ENCODE data around the gene ASS1. TPM values are rescaled to one million over a fixed set of nuclear protein-coding genes. Genes with fewer than 3 reads are reported as not detected.

Gene ASS1
- total RNA-seq, 3 donors from 2014 or later (not counting 1 experiment from before 2014, with no cell fraction given): 1.3 TPM; not detected in 2

- no peak for TF ChIP-seq CTCF (IDR thresholded peaks at IDR 0.05)
- no peaks in the 10 kb centered on the region for H3K9me3 Mint-ChIP-seq
- no peak overlapping the region for H3K4me3 ChIP-seq (ENCODE audit: low read length)
- no peaks in the 10 kb centered on the region for H3K36me3 Mint-ChIP-seq
- no peaks in the 10 kb centered on the region for H3K36me3 ChIP-seq (ENCODE audit: control insufficient read depth, insufficient read depth, low read length)
- no peaks in the 10 kb centered on the region for H3K9me3 ChIP-seq (ENCODE audit: control insufficient read depth, insufficient read depth, low read length)
- no peak for ATAC-seq
- no peaks in the 10 kb centered on the region for H3K4me1 ChIP-seq (ENCODE audit: control insufficient read depth, insufficient read depth, low read length)
- no peaks in the 10 kb centered on the region for H3K27me3 ChIP-seq (ENCODE audit: control insufficient read depth, insufficient read depth, low read length)
- no peak overlapping the region for H3K27ac Mint-ChIP-seq
- WGBS (ENCODE audit: insufficient coverage): 81% methylated on average over 18 of the region's 18 CpGs
- H3K27ac ChIP-seq (ENCODE audit: low read length): no peak overlapping the region
- H3K4me3 Mint-ChIP-seq: no peak overlapping the region
- intact Hi-C loops (cut with micrococcal nuclease): no loop called here
- H3K4me1 Mint-ChIP-seq: no peaks in the 10 kb centered on the region
- H3K27me3 Mint-ChIP-seq (ENCODE audit: low read depth in 2 of 2): peaks cover 0 to 3% of the 10 kb centered on the region in 2 donors
- DNase-seq: no peak
Measured at GRCh38 chr9:130526193-130526853, 81.6 kb downstream of the ASS1 start.

GRCh38 chr9:130526854-130527650 is 82.3 kb downstream of the ASS1 start:
- no peak for ATAC-seq
- no peaks in the 10 kb centered on the region for H3K9me3 ChIP-seq (ENCODE audit: control insufficient read depth, insufficient read depth, low read length)
- Mint-ChIP-seq H3K27me3 (ENCODE audit: low read depth in 2 of 2) (peaks cover 0 to 3% of the 10 kb centered on the region in 2 donors), H3K4me3 (no peak overlapping the region), H3K36me3 (no peaks in the 10 kb centered on the region), H3K4me1 (no peaks in the 10 kb centered on the region), H3K27ac (no peak overlapping the region), H3K9me3 (no peaks in the 10 kb centered on the region)
- no peak for DNase-seq
- no peaks in the 10 kb centered on the region for H3K27me3 ChIP-seq (ENCODE audit: control insufficient read depth, insufficient read depth, low read length)
- H3K27ac ChIP-seq (ENCODE audit: low read length): no peak overlapping the region
- H3K36me3 ChIP-seq (ENCODE audit: control insufficient read depth, insufficient read depth, low read length): no peaks in the 10 kb centered on the region
- TF ChIP-seq CTCF (IDR thresholded peaks at IDR 0.05): no peak
- H3K4me1 ChIP-seq (ENCODE audit: control insufficient read depth, insufficient read depth, low read length): no peaks in the 10 kb centered on the region
- H3K4me3 ChIP-seq (ENCODE audit: low read length): no peak overlapping the region
- WGBS (ENCODE audit: insufficient coverage): 87% methylated on average over 31 of the region's 31 CpGs
- intact Hi-C loops (cut with micrococcal nuclease): no loop called here

- no peaks in the 10 kb centered on the region for H3K4me1 ChIP-seq (ENCODE audit: control insufficient read depth, insufficient read depth, low read length)
- H3K36me3 ChIP-seq (ENCODE audit: control insufficient read depth, insufficient read depth, low read length): no peaks in the 10 kb centered on the region
- Mint-ChIP-seq H3K4me3 (no peak overlapping the region), H3K27ac (no peak overlapping the region), H3K36me3 (no peaks in the 10 kb centered on the region), H3K9me3 (no peaks in the 10 kb centered on the region), H3K4me1 (no peaks in the 10 kb centered on the region), H3K27me3 (ENCODE audit: low read depth in 2 of 2) (peaks cover 0 to 7% of the 10 kb centered on the region in 2 donors)
- H3K9me3 ChIP-seq (ENCODE audit: control insufficient read depth, insufficient read depth, low read length): no peaks in the 10 kb centered on the region
- WGBS (ENCODE audit: insufficient coverage): 77% methylated on average over 13 of the region's 13 CpGs
- intact Hi-C loops (cut with micrococcal nuclease): no loop called here
- no peak for DNase-seq
- no peak overlapping the region for H3K4me3 ChIP-seq (ENCODE audit: low read length)
- no peak for TF ChIP-seq CTCF (IDR thresholded peaks at IDR 0.05)
- no peaks in the 10 kb centered on the region for H3K27me3 ChIP-seq (ENCODE audit: control insufficient read depth, insufficient read depth, low read length)
- no peak for ATAC-seq
- no peak overlapping the region for H3K27ac ChIP-seq (ENCODE audit: low read length)
Measured at GRCh38 chr9:130527651-130528310, 83.0 kb downstream of the ASS1 start.
